Fibroblast of gingiva (primary cell): ENCODE measurements around the gene IVD.

Source experiments
- DNase-seq: peaks from one replicate; pipeline ENCODE4 v3.0.0-alpha.2; 2011; ENCODE audit warnings: low read depth

The IVD gene

GRCh38 chr15:40459391-40460015 lies 53.9 kb downstream of the IVD start:
- DNase-seq: no peak

DNA sequence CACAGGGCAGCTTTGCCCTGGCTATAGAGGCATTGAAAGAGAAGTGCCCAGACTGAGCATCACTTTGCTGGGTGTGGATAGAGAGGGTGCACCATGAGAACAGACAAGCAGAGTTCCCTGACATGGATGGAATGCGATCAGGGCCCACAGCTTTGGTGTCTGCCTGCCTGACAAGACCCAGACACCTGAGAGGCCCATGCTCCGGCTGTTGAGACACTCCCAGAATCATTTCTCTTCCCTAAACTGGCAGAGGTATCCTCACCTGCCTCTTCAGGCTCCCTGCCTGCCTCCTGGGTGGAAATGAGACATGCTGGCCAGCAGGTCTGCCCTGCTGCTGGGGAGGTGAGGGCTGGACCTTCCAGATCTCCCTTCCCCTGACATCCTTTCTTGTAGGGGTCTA lies 54.8 kb downstream of the IVD start:
- DNase-seq: no peak

DNA sequence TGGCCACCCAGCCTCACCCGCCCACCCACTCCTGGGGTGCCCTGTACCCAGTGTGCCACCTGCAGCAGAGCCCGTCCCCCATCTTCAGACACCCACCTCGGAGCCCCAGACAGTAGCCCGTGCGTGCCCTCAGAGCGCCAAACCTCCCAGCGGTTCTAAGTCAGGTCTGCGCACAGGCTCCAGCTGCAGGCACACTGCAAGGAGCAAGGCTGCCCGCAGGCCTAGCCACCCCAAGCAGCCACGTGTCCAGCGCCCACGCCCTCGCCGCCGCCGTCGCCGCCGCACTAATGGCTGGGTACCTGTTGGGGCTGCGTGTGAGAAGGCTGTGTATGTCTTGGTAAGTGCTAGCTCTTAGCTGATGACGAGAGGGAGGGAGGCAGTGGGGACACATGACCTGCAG lies 56.4 kb downstream of the IVD start:
- no peak for DNase-seq

- no peak for DNase-seq
These were observed 57.7 kb downstream of the IVD start for GRCh38 chr15:40463279-40463678.

DNA sequence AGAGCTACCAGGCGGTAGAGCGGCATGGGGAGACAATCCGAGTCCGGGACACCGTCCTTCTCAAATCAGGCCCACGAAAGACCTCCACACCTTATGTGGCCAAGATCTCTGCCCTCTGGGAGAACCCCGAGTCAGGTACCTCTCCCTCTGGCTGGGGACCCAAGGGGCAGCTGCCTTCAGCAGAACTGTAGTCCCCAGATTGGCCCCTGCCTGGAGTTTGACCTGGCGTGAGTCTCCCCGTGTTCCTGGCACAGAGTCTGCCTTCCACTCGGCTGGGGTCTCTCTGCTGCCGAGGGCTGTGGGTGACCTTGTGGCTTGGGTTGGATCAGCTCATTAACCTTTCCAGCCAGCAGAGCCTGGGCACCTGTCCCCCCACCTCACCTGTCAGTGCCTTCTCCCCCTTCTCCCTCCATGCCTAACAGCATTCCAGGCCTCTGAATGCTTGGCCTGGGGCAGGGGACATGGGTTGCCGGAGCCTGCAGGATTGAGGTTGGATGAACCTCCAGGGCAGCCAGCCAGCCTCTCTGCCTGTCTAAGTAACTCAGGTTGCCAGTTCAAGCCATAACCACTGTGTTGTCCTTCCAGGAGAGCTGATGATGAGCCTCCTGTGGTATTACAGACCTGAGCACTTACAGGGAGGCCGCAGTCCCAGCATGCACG lies 58.4 kb downstream of the IVD start:
- DNase-seq: no peak

DNA sequence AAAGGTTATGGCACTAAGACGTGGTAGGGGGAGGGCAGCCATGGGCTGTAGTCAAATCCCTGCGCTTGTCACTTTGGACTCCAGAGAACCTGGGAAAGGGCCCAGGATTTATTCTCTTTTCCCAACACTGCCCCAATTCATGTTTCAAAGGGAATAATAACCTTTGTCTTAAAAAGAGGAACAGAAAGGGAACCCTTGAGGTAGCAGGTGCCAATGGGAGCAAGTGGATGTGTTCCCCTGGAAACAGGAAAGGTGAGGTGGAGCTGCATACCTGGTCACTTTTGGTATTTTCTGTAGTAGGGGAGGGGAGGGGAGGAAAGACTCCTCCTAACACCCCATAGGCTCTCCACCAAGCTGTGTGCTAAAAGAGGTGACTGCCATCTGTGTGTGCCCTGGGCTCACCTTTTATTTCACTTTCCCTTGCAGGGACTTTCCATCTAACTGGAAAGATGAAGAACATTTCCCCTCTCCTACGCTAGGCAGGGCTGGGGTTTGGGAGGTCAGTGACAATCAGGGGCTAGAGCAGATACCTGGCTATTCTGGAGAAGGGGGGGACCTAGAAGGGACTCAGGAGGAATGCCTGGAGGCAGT lies 59.1 kb downstream of the IVD start:
- no peak for DNase-seq

GRCh38 chr15:40465939-40466338 lies 60.3 kb downstream of the IVD start:
- no peak for DNase-seq

DNA sequence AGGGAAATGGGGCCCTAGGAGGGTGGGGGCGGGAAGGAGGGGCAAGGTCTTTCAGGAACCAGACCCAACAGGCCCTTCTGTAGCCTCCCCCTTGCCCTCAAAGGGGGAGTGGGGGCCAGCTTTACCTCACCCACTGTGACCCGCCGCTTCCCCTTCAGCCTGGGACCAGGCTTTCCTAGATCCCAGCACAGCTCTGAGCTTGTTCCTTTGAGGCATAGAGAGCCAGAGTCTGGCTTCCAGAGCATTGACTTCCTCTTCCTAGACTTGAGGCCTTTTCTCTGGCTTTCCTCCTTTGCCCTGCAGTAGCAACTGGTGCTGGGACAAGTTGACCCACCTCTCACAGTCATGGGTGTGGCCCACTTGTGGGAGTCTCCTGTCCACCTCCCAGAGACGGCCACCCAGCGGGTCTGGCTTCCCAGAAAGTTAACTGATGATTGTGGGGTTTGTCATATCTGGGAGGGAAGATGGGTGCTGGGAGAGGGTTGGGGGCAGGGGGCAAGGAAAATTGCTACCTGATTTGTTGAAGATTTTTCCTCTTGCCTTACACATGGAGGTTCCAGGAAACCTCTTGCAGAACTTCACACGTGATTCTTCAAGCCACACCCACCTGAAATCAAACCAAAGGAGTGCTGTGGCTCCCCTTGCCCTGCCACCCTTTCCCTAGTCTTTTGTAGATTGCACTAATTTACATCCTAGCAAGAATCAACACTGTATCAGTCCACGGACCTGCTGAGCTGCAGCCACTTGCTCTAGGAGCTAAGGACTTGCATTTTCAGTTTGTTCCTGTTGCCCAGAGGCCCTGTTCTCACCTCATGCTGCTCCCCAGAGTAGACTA lies 61.0 kb downstream of the IVD start:
- DNase-seq: no peak

- no peak for DNase-seq
These were observed 61.6 kb downstream of the IVD start for GRCh38 chr15:40467261-40467615.

DNA sequence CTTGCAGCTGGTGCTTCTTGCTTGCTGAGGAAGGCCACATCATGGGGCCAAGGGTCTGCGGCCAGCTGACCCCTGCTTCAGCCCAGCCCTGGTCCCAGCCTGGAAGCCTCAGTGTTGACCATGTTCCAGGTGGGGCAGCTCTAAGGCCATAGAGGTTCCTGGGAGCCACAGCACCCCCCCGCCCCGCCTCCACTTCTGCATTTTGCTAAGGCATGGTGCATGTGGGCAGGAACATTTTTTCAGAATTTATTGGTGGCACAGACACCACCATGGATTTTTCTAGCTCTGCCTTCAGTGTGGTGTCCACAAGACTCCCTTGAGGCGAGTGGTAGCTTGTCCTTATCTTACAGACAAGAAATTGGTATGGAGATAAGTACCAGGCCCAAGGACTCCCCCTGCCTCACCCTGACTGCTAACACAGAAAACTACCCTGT lies 63.3 kb downstream of the IVD start:
- no peak for DNase-seq

DNA sequence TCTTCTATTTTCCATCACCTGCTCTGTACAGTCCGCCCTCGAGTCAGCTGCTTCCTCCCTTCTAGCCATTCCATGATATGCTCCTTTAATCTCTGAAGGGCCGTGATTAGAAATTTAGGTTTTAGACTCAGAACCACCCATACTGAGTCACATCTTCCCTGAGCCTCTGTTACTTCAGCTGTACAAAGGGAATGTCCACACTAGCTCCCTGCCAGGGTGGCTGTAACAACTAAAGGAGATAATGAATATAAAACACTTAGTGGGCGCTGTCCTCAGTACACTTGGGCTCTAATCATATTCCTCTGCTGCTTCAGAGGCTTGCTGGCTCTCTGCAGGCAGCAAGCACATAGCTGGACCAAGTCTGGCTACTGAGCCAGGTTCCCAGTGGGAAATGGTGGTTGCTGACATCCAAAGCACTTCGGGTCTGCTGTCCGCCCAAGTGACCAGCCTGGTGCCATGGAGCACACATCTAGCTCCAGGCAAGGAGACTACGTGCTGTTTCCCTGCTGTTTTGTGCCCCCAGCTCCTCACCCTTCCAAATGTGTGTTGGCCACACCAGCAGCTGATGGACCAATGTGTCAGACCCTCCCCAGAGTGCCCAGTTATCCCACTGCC lies 64.3 kb downstream of the IVD start:
- no peak for DNase-seq

DNA sequence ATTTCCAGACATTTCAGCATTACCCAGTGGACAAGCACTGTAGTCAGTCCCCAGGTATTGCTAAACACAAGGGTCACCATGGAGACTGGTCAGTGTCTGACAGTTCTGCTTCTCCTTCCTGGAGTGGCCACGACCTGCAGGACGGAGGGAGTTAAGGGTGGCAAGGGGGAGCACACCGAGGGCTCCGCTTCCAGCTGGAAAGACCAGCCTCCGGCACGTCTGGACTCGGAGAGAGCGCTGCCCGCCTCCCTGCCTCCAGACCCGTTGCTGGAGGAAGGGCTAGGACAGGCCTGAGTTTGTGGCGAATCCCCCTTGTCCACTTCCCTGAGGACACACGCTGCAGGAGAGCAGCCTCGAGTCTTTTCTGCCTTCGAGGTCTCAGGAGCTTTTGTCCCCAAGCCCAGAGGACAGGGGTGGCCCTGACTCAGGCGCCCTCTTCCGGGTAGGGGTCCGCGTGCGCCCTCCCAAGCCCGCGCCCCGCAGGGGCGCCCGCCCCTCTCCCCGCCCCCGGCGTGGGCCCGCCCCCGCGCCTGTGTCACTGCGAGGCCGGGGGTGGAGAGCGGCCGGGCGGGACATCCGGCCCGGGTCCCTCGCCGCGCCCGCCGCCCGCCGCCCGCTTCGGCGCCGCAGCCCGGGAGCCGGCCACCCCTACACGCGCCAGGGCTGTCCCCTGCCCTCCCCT lies 65.0 kb downstream of the IVD start, which contains the start of gene CHST14:
Gene CHST14, plus strand, starts transcription at position 562 of the 682 bp plus-strand sequence. CDS start 230 bp downstream, outside the sequence.
- DNase-seq: peak; percentile 45
